GM23338 (cell line): Measurements from ENCODE around the gene UMODL1. TPM values are rescaled to one million over a fixed set of nuclear protein-coding genes. Genes with fewer than 3 reads are reported as not detected.

Experiments used
- ATAC-seq: fragments of 200-7000 bp; cut with Tn5 transposase; 3 replicates; pipeline ENCODE4 v1.9.1; 2020
- DNase-seq: peaks from one replicate; pipeline ENCODE4 v3.0.0-alpha.2; 2015; ENCODE audit warnings: low spot score
- H2AFZ ChIP-seq: fragments of 200-600 bp; sonication (generic); 2 replicates; pipeline ENCODE4 v1.8.0; 2016; ENCODE audit warnings: antibody characterized with exemption, mild to moderate bottlenecking, moderate library complexity
- H3F3A ChIP-seq: fragments of 200-600 bp; sonication (generic); replicated peaks from 2 replicates; pipeline ENCODE4 v1.8.0; 2017; ENCODE audit warnings: antibody characterized with exemption, mixed run types, low read depth
- H3K27ac ChIP-seq: fragments of 200-600 bp; sonication (generic); 2 replicates; pipeline ENCODE4 v1.6.1; 2016; ENCODE audit warnings: low read depth
- H3K27me3 ChIP-seq: fragments of 200-600 bp; sonication (generic); 2 replicates; pipeline ENCODE4 v1.8.0; 2016; ENCODE audit warnings: mild to moderate bottlenecking, mixed run types, moderate library complexity; ENCODE audit not compliant: insufficient read depth
- H3K36me3 ChIP-seq: fragments of 200-600 bp; sonication (generic); 2 replicates; pipeline ENCODE4 v1.8.0; 2016; ENCODE audit warnings: mild to moderate bottlenecking; ENCODE audit not compliant: insufficient read depth
- H3K4me1 ChIP-seq: fragments of 200-600 bp; sonication (generic); 2 replicates; pipeline ENCODE4 v1.8.0; 2016; ENCODE audit warnings: mild to moderate bottlenecking, moderate library complexity; ENCODE audit not compliant: insufficient read depth
- H3K4me2 ChIP-seq: fragments of 200-600 bp; sonication (generic); 2 replicates; pipeline ENCODE4 v1.7.1; 2017; ENCODE audit warnings: mixed run types
- H3K4me3 ChIP-seq: fragments of 200-600 bp; sonication (generic); 2 replicates; pipeline ENCODE4 v1.6.1; 2016; ENCODE audit warnings: mixed run types
- H3K79me2 ChIP-seq: fragments of 200-600 bp; sonication (generic); replicated peaks from 2 replicates; pipeline ENCODE4 v1.8.0; 2017; ENCODE audit warnings: mild to moderate bottlenecking; ENCODE audit not compliant: insufficient read depth
- H3K9me2 ChIP-seq: fragments of 200-600 bp; sonication (generic); 2 replicates; pipeline ENCODE4 v1.8.0; 2017; ENCODE audit not compliant: insufficient read depth
- H4K20me1 ChIP-seq: fragments of 200-600 bp; sonication (generic); replicated peaks from 2 replicates; pipeline ENCODE4 v1.8.0; 2017; ENCODE audit warnings: mild to moderate bottlenecking; ENCODE audit not compliant: insufficient read depth
- H3K27ac Mint-ChIP-seq: 2 replicates; pipeline ENCODE4 v1.8.0; 2020; ENCODE audit warnings: inconsistent platforms, mild to moderate bottlenecking, moderate library complexity, mixed read lengths
- H3K27me3 Mint-ChIP-seq: 3 replicates; pipeline ENCODE4 v1.8.0; 2022; ENCODE audit warnings: low read depth, mild to moderate bottlenecking, moderate library complexity, mixed read lengths, inconsistent platforms; ENCODE audit not compliant: insufficient read depth, poor library complexity
- H3K36me3 Mint-ChIP-seq: 3 replicates; pipeline ENCODE4 v1.8.0; 2021; ENCODE audit warnings: low read depth, mild to moderate bottlenecking, inconsistent platforms, moderate library complexity, mixed read lengths
- H3K4me1 Mint-ChIP-seq: 3 replicates; pipeline ENCODE4 v1.8.0; 2020; ENCODE audit warnings: mild to moderate bottlenecking, inconsistent platforms, mixed read lengths
- H3K4me3 Mint-ChIP-seq: 3 replicates; pipeline ENCODE4 v1.8.0; 2021; ENCODE audit warnings: moderate library complexity, mild to moderate bottlenecking, inconsistent platforms, mixed read lengths
- H3K9me3 Mint-ChIP-seq: 3 replicates; pipeline ENCODE4 v1.8.0; 2020; ENCODE audit warnings: moderate library complexity, mild to moderate bottlenecking, inconsistent platforms, mixed read lengths
- CREB1 ChIP-seq: fragments of 250-450 bp; sonication (Bioruptor Pico); IDR thresholded peaks from 2 replicates; pipeline ENCODE4 v1.5.0; 2020; ENCODE audit warnings: low read depth, mild to moderate bottlenecking, moderate library complexity
- EZH2 ChIP-seq: fragments of 200-600 bp; sonication (generic); IDR thresholded peaks from one replicate; pipeline ENCODE4 v1.8.0; 2017; ENCODE audit warnings: antibody characterized with exemption, mild to moderate bottlenecking, low read depth; ENCODE audit not compliant: unreplicated experiment
- EZH2phosphoT487 ChIP-seq: fragments of 200-600 bp; sonication (generic); IDR thresholded peaks from one replicate; pipeline ENCODE4 v1.8.1; 2018; ENCODE audit warnings: antibody characterized with exemption; ENCODE audit not compliant: unreplicated experiment
- JUNB ChIP-seq: IDR thresholded peaks from one replicate; pipeline ENCODE4 v1.6.1; 2016; ENCODE audit warnings: antibody characterized with exemption; ENCODE audit not compliant: unreplicated experiment
- NANOG ChIP-seq: IDR thresholded peaks from 2 replicates; pipeline ENCODE4 v1.6.1; 2016; ENCODE audit warnings: antibody characterized with exemption, borderline replicate concordance
- POLR2AphosphoS5 ChIP-seq: IDR thresholded peaks from 2 replicates; pipeline ENCODE4 v1.6.1; 2016; ENCODE audit warnings: antibody characterized with exemption, low read depth
- STAT1 ChIP-seq: IDR thresholded peaks from one replicate; pipeline ENCODE4 v1.6.1; 2016; ENCODE audit warnings: antibody characterized with exemption; ENCODE audit not compliant: unreplicated experiment
- ZNF114 ChIP-seq: fragments of 250-450 bp; sonication (Bioruptor Pico); IDR thresholded peaks from 2 replicates; pipeline ENCODE4 v1.5.0; 2020; ENCODE audit warnings: mild to moderate bottlenecking, moderate library complexity
- ZNF331 ChIP-seq: fragments of 250-450 bp; sonication (Bioruptor Pico); IDR thresholded peaks from 2 replicates; pipeline ENCODE4 v1.5.0; 2020; ENCODE audit warnings: low read depth, mild to moderate bottlenecking, moderate library complexity
- polyA plus RNA-seq: library from polyadenylated mRNA; unstranded; fragments of >200 nt; fragmentation: Nextera tagmentation; extraction: Ambion mirVana; gene quantifications from 2 replicates; pipeline ENCODE4 v1.2.1, GENCODE V29; 2016
- total RNA-seq: library from RNA; depleted of rRNA; stranded (reverse); fragments of >200 nt; shearing (Covaris generic); gene quantifications from 2 replicates; pipeline ENCODE4 v1.2.3, GENCODE V29; 2014
- TF ChIP-seq, protein P1 (sequence below), 2 experiments: fragments of 200-600 bp in 1 of 2; sonication (generic) in 1 of 2; conservative IDR thresholded peaks; 2 replicates each; pipeline versions ENCODE4 v1.5.1 to v1.6.1; 2016 to 2017; ENCODE audit warnings: antibody characterized with exemption in 2 of 2, low read depth in 2 of 2, mild to moderate bottlenecking in 2 of 2, moderate library complexity in 1 of 2
- TF ChIP-seq, protein P2 (sequence below): fragments of 250-450 bp; sonication (Bioruptor Pico); IDR thresholded peaks from 2 replicates; pipeline ENCODE4 v1.5.0; 2020; ENCODE audit warnings: mild to moderate bottlenecking, moderate library complexity
- TF ChIP-seq, protein P3 (sequence below): IDR thresholded peaks from one replicate; pipeline ENCODE4 v1.6.1; 2018; ENCODE audit warnings: antibody characterized with exemption; ENCODE audit not compliant: unreplicated experiment
- TF ChIP-seq, protein P4 (sequence below): IDR thresholded peaks from 2 replicates; pipeline ENCODE4 v1.6.1; 2016; ENCODE audit warnings: antibody characterized with exemption

UMODL1 gene
- total and polyA plus RNA-seq, 2 experiments from 2014 or later, result not detected

DNA sequence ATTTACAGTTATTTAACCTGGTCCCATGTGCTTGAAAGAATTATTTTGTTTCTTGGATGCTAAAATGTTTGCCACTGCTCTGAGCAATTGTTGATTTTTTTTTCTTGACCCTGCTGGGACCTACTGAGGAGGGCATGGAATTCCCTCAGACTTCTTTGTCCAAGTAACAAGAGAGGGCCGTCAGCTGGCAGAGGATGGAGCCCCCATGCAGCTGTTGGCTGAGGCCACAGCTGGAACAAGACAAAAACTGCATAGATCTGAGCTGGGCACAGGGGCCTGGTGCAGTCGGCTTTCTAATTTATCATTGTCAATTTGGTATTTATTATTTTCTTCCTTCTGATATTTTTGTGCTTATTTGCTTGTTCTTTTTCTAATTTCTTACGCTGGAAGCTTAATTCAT lies 108.2 kb downstream of the UMODL1 start:
- H2AFZ ChIP-seq, result no peak overlapping the region
- no peak overlapping the region for H3K27ac ChIP-seq
- H3K9me3 Mint-ChIP-seq, result no peaks in the 10 kb centered on the region
- no peak for TF ChIP-seq EZH2phosphoT487
- no peak for TF ChIP-seq STAT1
- TF ChIP-seq, protein P1, sequence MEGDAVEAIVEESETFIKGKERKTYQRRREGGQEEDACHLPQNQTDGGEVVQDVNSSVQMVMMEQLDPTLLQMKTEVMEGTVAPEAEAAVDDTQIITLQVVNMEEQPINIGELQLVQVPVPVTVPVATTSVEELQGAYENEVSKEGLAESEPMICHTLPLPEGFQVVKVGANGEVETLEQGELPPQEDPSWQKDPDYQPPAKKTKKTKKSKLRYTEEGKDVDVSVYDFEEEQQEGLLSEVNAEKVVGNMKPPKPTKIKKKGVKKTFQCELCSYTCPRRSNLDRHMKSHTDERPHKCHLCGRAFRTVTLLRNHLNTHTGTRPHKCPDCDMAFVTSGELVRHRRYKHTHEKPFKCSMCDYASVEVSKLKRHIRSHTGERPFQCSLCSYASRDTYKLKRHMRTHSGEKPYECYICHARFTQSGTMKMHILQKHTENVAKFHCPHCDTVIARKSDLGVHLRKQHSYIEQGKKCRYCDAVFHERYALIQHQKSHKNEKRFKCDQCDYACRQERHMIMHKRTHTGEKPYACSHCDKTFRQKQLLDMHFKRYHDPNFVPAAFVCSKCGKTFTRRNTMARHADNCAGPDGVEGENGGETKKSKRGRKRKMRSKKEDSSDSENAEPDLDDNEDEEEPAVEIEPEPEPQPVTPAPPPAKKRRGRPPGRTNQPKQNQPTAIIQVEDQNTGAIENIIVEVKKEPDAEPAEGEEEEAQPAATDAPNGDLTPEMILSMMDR (conservative IDR thresholded peaks at IDR 0.05; ENCODE audit: low read depth in 2 of 2), result no peak
- no peak for TF ChIP-seq NANOG
- no peak for TF ChIP-seq ZNF331 (CRISPR knock-in tag)
- TF ChIP-seq, protein P2, sequence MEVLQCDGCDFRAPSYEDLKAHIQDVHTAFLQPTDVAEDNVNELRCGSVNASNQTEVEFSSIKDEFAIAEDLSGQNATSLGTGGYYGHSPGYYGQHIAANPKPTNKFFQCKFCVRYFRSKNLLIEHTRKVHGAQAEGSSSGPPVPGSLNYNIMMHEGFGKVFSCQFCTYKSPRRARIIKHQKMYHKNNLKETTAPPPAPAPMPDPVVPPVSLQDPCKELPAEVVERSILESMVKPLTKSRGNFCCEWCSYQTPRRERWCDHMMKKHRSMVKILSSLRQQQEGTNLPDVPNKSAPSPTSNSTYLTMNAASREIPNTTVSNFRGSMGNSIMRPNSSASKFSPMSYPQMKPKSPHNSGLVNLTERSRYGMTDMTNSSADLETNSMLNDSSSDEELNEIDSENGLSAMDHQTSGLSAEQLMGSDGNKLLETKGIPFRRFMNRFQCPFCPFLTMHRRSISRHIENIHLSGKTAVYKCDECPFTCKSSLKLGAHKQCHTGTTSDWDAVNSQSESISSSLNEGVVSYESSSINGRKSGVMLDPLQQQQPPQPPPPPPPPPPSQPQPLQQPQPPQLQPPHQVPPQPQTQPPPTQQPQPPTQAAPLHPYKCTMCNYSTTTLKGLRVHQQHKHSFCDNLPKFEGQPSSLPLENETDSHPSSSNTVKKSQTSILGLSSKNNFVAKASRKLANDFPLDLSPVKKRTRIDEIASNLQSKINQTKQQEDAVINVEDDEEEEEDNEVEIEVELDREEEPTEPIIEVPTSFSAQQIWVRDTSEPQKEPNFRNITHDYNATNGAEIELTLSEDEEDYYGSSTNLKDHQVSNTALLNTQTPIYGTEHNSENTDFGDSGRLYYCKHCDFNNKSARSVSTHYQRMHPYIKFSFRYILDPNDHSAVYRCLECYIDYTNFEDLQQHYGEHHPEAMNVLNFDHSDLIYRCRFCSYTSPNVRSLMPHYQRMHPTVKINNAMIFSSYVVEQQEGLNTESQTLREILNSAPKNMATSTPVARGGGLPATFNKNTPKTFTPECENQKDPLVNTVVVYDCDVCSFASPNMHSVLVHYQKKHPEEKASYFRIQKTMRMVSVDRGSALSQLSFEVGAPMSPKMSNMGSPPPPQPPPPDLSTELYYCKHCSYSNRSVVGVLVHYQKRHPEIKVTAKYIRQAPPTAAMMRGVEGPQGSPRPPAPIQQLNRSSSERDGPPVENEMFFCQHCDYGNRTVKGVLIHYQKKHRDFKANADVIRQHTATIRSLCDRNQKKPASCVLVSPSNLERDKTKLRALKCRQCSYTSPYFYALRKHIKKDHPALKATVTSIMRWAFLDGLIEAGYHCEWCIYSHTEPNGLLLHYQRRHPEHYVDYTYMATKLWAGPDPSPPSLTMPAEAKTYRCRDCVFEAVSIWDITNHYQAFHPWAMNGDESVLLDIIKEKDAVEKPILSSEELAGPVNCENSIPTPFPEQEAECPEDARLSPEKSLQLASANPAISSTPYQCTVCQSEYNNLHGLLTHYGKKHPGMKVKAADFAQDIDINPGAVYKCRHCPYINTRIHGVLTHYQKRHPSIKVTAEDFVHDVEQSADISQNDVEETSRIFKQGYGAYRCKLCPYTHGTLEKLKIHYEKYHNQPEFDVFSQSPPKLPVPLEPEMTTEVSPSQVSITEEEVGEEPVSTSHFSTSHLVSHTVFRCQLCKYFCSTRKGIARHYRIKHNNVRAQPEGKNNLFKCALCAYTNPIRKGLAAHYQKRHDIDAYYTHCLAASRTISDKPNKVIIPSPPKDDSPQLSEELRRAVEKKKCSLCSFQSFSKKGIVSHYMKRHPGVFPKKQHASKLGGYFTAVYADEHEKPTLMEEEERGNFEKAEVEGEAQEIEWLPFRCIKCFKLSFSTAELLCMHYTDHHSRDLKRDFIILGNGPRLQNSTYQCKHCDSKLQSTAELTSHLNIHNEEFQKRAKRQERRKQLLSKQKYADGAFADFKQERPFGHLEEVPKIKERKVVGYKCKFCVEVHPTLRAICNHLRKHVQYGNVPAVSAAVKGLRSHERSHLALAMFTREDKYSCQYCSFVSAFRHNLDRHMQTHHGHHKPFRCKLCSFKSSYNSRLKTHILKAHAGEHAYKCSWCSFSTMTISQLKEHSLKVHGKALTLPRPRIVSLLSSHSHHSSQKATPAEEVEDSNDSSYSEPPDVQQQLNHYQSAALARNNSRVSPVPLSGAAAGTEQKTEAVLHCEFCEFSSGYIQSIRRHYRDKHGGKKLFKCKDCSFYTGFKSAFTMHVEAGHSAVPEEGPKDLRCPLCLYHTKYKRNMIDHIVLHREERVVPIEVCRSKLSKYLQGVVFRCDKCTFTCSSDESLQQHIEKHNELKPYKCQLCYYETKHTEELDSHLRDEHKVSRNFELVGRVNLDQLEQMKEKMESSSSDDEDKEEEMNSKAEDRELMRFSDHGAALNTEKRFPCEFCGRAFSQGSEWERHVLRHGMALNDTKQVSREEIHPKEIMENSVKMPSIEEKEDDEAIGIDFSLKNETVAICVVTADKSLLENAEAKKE, result no peak
- TF ChIP-seq, protein P3, sequence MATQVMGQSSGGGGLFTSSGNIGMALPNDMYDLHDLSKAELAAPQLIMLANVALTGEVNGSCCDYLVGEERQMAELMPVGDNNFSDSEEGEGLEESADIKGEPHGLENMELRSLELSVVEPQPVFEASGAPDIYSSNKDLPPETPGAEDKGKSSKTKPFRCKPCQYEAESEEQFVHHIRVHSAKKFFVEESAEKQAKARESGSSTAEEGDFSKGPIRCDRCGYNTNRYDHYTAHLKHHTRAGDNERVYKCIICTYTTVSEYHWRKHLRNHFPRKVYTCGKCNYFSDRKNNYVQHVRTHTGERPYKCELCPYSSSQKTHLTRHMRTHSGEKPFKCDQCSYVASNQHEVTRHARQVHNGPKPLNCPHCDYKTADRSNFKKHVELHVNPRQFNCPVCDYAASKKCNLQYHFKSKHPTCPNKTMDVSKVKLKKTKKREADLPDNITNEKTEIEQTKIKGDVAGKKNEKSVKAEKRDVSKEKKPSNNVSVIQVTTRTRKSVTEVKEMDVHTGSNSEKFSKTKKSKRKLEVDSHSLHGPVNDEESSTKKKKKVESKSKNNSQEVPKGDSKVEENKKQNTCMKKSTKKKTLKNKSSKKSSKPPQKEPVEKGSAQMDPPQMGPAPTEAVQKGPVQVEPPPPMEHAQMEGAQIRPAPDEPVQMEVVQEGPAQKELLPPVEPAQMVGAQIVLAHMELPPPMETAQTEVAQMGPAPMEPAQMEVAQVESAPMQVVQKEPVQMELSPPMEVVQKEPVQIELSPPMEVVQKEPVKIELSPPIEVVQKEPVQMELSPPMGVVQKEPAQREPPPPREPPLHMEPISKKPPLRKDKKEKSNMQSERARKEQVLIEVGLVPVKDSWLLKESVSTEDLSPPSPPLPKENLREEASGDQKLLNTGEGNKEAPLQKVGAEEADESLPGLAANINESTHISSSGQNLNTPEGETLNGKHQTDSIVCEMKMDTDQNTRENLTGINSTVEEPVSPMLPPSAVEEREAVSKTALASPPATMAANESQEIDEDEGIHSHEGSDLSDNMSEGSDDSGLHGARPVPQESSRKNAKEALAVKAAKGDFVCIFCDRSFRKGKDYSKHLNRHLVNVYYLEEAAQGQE, result no peak
- no peak for TF ChIP-seq EZH2
- no peak for TF ChIP-seq JUNB
- no peak for TF ChIP-seq POLR2AphosphoS5
- no peak for TF ChIP-seq CREB1 (CRISPR knock-in tag)
- no peak for TF ChIP-seq ZNF114 (CRISPR knock-in tag)
- TF ChIP-seq, protein P4, sequence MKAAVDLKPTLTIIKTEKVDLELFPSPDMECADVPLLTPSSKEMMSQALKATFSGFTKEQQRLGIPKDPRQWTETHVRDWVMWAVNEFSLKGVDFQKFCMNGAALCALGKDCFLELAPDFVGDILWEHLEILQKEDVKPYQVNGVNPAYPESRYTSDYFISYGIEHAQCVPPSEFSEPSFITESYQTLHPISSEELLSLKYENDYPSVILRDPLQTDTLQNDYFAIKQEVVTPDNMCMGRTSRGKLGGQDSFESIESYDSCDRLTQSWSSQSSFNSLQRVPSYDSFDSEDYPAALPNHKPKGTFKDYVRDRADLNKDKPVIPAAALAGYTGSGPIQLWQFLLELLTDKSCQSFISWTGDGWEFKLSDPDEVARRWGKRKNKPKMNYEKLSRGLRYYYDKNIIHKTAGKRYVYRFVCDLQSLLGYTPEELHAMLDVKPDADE, result no peak
- H3K27me3 ChIP-seq, result no peaks in the 10 kb centered on the region
- no peaks in the 10 kb centered on the region for H3K36me3 Mint-ChIP-seq
- ATAC-seq (peak; percentile 55; the same call in 2 of the 3 replicates), DNase-seq (no peak)
- H3K79me2 ChIP-seq, result no peaks in the 10 kb centered on the region
- no peaks in the 10 kb centered on the region for H3K9me2 ChIP-seq
- no peaks in the 10 kb centered on the region for H3K36me3 ChIP-seq
- no peak overlapping the region for H3K27ac Mint-ChIP-seq
- H3K4me3 ChIP-seq, result no peak overlapping the region
- H3K4me1 ChIP-seq, result no peaks in the 10 kb centered on the region
- peaks cover 4% of the 10 kb centered on the region; the same call in 1 of the 3 replicates for H3K4me1 Mint-ChIP-seq
- H3F3A ChIP-seq, result no peaks in the 10 kb centered on the region
- peaks cover under 1% of the 10 kb centered on the region for H3K27me3 Mint-ChIP-seq
- H3K4me2 ChIP-seq, result no peak overlapping the region
- no peaks in the 10 kb centered on the region for H4K20me1 ChIP-seq
- no peak overlapping the region for H3K4me3 Mint-ChIP-seq
